PC-9 (cell line): ENCODE measurements around the gene TBC1D2B.
"Not testable (repeated sequence)": the region's sequence is repeated elsewhere in the genome, so short reads cannot be mapped to it uniquely, and the experiment has no call there.

Experiments
- CTCF ChIP-seq: fragments of 200-600 bp; sonication (generic); conservative IDR thresholded peaks from 2 replicates; pipeline ENCODE4 v1.6.1; 2017; ENCODE audit warnings: mixed run types, antibody characterized with exemption, mild to moderate bottlenecking, moderate library complexity
- EZH2 ChIP-seq: fragments of 200-600 bp; sonication (generic); IDR thresholded peaks from 2 replicates; pipeline ENCODE4 v1.8.0; 2017; ENCODE audit warnings: antibody characterized with exemption, low read depth

DNA sequence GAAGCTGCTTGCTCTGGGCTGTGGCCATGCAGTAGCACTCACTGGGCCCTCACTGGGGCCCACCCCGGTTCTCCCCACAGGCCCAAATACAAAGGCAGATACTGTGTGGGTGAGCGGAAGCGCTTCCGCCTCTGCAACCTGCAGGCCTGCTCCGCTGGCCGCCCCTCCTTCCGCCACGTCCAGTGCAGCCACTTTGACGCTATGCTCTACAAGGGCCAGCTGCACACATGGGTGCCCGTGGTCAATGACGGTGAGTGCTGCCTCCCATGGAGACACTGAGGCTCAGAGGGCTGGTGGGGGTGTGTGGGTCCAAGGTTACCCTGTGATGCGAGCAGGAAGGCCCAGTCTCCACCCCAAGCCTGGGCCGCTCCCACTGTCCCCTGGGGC, 98.8 kb downstream of the TBC1D2B start:
- not testable (repeated sequence) for TF ChIP-seq CTCF, EZH2
